HG03175 (cell line): Measurements from ENCODE around the gene CD48.

ENCODE experiments used
- ATAC-seq: cut with Tn5 transposase; IDR thresholded peaks from one replicate; pipeline ENCODE4 v1.9.1; 2021; ENCODE audit warnings: mild to moderate bottlenecking, moderate library complexity; ENCODE audit not compliant: unreplicated experiment

Gene CD48

GRCh38 chr1:160636547-160636946, 75.1 kb downstream of the CD48 start:
- ATAC-seq, result no peak

- no peak for ATAC-seq
Observed at GRCh38 chr1:160636076-160636475, 75.5 kb downstream of the CD48 start.

DNA sequence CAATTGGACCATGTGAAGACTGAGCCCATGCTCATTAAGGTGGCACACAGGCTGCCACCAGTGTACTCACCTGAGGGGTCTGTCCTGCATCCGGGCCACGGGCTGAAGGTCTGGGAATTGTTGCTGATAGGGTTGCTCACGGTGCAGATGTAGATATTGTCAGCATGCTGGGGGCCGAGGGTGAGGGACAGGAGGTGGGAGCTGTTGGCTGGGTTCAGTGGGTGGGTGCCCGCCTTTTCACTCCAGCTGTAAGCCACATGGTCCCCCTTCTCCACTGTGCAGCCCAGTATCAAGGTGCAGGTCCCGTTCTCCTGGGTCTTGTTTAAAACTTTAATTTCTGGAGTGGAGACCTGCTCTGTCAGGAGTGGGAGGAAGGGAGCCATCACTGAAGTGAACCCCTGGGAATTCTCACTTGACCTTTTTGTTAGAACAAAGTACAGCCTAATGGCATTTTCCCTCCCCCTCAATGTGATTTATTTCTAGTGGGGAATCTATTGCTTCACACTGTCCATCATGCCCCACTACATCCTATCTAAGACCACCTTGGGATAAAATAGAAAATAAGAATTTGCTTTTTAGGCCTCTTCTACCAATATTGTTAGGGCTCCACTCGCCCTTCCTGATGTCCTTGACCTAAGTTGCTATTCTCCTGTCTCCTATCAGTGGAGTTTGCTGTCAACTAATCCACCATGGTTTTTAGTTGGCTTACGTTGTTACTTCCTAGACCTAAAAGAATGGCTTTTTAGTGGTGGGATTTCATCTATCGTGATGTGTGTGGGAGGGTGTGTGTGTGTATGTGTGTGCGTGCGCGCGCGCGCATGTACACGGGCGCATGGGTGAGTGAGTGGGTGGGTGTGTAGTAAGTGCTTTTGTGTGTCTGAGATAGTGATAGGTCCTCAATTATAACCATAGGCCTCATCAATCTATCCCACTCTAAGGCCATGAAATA, 76.8 kb downstream of the CD48 start:
- ATAC-seq, result no peak

DNA sequence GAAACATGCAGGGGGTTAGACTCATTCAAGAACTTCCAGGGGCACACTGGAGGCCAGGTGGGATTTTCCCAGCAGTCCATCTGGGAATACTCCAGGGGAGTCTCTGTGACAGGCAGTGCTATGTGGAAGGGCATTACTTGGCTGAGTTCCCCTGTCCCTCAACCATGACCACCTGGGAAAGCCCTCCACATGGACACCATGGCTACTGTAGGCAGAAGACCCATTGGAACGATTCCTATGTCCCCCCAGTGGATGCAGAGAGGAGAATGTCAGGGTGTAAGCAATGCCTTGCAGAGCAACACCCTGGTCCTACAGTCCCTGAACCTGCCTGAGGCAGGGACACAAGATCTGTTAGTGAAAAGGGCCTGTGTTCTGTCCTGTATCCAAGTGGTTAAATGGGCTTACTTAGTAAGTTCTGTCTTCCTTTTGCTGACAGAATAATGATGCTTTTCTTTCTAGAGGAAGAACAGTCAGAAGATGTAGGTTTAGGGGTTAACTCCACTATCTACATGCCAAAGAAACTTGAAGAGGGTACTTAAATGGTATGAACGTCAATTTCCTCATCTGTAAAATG, 78.2 kb downstream of the CD48 start:
- ATAC-seq, result no peak

GRCh38 chr1:160631983-160632625, 79.5 kb downstream of the CD48 start:
- no peak for ATAC-seq

DNA sequence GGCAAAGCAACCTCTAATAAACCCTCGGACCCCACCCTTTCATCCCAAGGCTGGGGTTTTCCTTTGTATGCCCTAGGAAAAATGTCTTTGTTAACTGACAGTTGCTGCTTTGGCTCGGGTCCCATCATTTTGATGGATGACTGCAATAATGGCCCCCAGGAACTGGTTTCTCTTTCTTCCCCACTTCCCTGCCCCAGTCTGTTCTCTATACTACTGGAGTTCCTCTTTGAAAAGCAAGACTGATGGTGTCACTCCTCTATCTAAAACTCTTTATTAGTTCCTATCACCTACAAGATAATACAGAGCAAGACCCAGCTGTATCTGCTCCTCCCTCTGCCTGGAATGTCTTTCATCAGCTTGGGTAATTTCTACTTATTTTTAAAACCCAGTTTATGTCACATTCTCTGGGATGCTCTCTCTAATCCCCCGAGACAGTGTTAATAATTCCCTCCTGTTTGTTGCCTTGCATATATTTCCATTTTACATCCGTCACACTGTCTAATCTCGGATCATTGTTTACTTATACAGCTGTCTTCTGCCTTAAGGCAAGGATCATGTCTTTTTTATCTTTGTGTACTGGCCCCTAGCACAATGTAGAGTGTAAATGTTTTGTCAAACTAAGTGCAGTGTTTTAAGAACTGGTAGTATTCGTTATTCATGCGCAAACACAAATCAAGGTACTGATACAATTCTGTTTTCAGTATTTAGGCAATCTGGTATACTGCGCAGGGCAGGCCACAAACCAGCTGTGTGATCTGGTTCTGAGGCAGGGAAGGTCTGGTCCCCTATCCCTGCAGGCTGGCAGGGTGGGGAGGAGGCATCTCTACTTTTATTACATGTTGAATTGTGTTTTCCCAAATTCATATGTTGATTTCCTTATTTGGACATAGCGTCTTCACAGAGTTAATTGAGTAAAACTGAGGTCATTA, 80.8 kb downstream of the CD48 start:
- ATAC-seq, result no peak

DNA sequence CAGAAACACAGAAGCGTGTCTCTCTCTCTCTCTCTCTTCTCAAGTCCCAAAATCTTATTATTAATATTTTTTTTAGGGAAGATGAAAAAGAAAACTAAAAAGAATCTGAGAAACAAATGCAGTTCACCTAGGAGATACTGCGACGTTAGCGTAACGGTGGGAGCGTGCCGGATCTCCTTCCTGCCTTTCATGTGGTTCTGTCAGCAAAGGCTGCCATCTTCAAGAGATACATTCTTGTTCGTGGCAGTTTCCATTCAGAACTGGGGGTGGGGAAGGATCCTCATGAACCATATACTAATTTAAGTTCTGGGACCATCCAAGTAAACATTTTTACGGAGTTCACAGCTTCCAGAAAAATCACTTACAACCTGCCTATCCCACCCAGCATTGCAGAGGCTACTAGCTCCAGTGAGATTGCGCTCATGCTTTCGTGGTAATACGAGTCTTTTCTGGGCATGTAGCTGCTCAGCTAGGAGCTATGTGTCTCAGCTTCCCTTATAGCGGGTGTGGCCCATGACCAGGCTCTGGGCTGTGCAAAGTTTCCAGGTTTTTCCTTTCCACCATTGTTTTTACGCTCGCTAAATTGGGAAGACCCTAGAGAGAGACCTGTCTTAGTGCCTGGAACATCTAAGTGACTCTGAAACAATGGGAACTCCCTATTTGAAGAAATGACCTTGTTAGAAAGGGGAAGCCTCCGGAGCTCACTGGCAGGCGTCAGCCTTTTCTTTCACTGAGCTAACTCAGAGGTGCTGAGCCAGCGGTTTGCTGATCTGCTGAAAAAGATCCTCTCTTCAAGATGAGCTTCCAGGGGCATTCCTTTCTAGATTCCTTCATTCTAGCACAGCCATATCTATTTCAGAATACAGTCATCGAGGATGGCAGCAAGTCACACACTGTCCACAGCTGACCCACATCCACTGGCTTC, 82.1 kb downstream of the CD48 start:
- ATAC-seq, result no peak

GRCh38 chr1:160628799-160629263, 82.8 kb downstream of the CD48 start:
- ATAC-seq, result no peak
